AG09319 (cell line): ENCODE results near the gene CNTN1.

Source experiments
- DNase-seq: peaks from one replicate; pipeline ENCODE4 v3.0.0-alpha.2; 2010; ENCODE audit warnings: low read depth; ENCODE audit errors: extremely low read depth
- TF ChIP-seq, protein P1 (sequence below): IDR thresholded peaks from 2 replicates; pipeline ENCODE4 v1.5.1; 2011; ENCODE audit warnings: low read depth, mild to moderate bottlenecking, inconsistent platforms, low read length, moderate library complexity

Gene CNTN1

GRCh38 chr12:40691913-40692764 lies at the start of gene CNTN1:
CNTN1 (plus strand) TSS chr12:40692439.
- peak; percentile 16 for DNase-seq
- TF ChIP-seq, protein P1, sequence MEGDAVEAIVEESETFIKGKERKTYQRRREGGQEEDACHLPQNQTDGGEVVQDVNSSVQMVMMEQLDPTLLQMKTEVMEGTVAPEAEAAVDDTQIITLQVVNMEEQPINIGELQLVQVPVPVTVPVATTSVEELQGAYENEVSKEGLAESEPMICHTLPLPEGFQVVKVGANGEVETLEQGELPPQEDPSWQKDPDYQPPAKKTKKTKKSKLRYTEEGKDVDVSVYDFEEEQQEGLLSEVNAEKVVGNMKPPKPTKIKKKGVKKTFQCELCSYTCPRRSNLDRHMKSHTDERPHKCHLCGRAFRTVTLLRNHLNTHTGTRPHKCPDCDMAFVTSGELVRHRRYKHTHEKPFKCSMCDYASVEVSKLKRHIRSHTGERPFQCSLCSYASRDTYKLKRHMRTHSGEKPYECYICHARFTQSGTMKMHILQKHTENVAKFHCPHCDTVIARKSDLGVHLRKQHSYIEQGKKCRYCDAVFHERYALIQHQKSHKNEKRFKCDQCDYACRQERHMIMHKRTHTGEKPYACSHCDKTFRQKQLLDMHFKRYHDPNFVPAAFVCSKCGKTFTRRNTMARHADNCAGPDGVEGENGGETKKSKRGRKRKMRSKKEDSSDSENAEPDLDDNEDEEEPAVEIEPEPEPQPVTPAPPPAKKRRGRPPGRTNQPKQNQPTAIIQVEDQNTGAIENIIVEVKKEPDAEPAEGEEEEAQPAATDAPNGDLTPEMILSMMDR, result no peak

- no peak for DNase-seq
- TF ChIP-seq, protein P1, result no peak
These were observed 48.7 kb upstream of the CNTN1 start for GRCh38 chr12:40643506-40643905.

- TF ChIP-seq, protein P1, result no peak
- no peak for DNase-seq
These were observed 48.3 kb upstream of the CNTN1 start for GRCh38 chr12:40643976-40644375.

DNA sequence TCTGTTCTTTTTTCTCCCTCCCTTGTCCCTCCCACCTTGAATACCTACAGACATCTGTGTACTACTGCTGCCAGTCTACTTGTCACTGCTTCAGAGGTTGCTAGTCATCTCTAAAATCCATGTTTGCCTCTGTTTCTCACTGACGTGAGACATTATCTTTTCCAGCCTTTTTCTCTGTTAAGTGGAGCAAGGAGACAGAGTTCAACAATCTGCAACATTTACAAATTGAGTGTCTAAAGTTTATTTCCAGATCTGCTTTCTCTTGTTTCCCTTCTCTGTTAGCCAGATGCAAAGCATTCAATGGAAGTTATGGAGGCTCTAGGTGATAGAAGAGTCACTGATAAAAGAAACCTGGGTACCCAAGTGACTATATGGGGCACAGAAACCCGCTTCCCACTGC lies 47.5 kb upstream of the CNTN1 start:
- DNase-seq, result no peak
- TF ChIP-seq, protein P1, result no peak

- DNase-seq, result no peak
- TF ChIP-seq, protein P1, result no peak
These were observed 46.9 kb upstream of the CNTN1 start for GRCh38 chr12:40645361-40645760.

- DNase-seq, result no peak
These were observed 45.8 kb upstream of the CNTN1 start for GRCh38 chr12:40646456-40646855.

GRCh38 chr12:40646911-40647310 lies 45.3 kb upstream of the CNTN1 start:
- DNase-seq, result no peak
- TF ChIP-seq, protein P1, result no peak

More at GRCh38 chr12:40646456-40646855, 45.8 kb upstream of the CNTN1 start:
- TF ChIP-seq, protein P1, result no peak
